Cardiac fibroblast (primary cell): Measurements from ENCODE around the gene LUC7L.

Experiments used
- DNase-seq, 2 donors: peaks; one replicate each; pipeline versions ENCODE4 v3.0.0 to v3.0.0-alpha.2; 2010; ENCODE audit warnings: low read depth in 2 of 2
- H3K4me3 ChIP-seq, 2 donors: replicated peaks in 1 of 2; 1 replicate in 1 of 2; 2 replicates in 1 of 2; pipeline ENCODE4 v1.5.1; 2011; ENCODE audit warnings: low read depth in 2 of 2, low read length in 2 of 2, mild to moderate bottlenecking in 2 of 2, moderate library complexity in 1 of 2
- CTCF ChIP-seq: IDR thresholded peaks from one replicate; pipeline ENCODE4 v1.5.1; 2011; ENCODE audit warnings: low read depth, mild to moderate bottlenecking, low read length, inconsistent platforms

Gene LUC7L

GRCh38 chr16:152141-153128 is 76.8 kb downstream of the LUC7L start, which contains the start of gene HBZ:
Gene HBZ, plus strand, starts transcription at chr16:152644. Its CDS starts 266 bp downstream, at chr16:152910.
- no peak for DNase-seq
- no peak for TF ChIP-seq CTCF

GRCh38 chr16:149024-149660 is 80.1 kb downstream of the LUC7L start:
- peak in 1 of 2 donors; percentile 38 for DNase-seq
- TF ChIP-seq CTCF: no peak
- no peak overlapping the region for H3K4me3 ChIP-seq

More at GRCh38 chr16:152141-153128, 76.8 kb downstream of the LUC7L start, which contains the start of gene HBZ:
- no peak within 1 kb of the TSS for H3K4me3 ChIP-seq

GRCh38 chr16:146646-147045 is 82.6 kb downstream of the LUC7L start:
- no peak for TF ChIP-seq CTCF
- DNase-seq: no peak
- H3K4me3 ChIP-seq: no peak overlapping the region

- DNase-seq: no peak
- no peak overlapping the region for H3K4me3 ChIP-seq
- no peak for TF ChIP-seq CTCF
Observed at GRCh38 chr16:144797-145252, 84.4 kb downstream of the LUC7L start.

GRCh38 chr16:143456-143855 is 85.8 kb downstream of the LUC7L start:
- DNase-seq: no peak
- no peak overlapping the region for H3K4me3 ChIP-seq
- no peak for TF ChIP-seq CTCF

- no peak overlapping the region for H3K4me3 ChIP-seq
- no peak for DNase-seq
- TF ChIP-seq CTCF: no peak
Observed at GRCh38 chr16:143047-143446, 86.2 kb downstream of the LUC7L start.
